KOPT-K1 (cell line): ENCODE data around the gene TTC34.
"Not testable (repeated sequence)": the region's sequence is repeated elsewhere in the genome, so short reads cannot be mapped to it uniquely, and the experiment has no call there.

ENCODE experiments used
- H3K27ac ChIP-seq: fragments of 200-600 bp; sonication (generic); 2 replicates; pipeline ENCODE4 v1.5.1; 2016; ENCODE audit warnings: antibody characterized with exemption, mild to moderate bottlenecking, low read depth, low read length; ENCODE audit not compliant: poor library complexity, severe bottlenecking
- H3K36me3 ChIP-seq: fragments of 200-600 bp; sonication (generic); 2 replicates; pipeline ENCODE4 v1.5.1; 2017; ENCODE audit warnings: antibody characterized with exemption, mild to moderate bottlenecking, low read length, moderate library complexity; ENCODE audit not compliant: insufficient read depth
- H3K9me3 ChIP-seq: fragments of 200-600 bp; sonication (generic); 2 replicates; pipeline ENCODE4 v1.5.1; 2017; ENCODE audit warnings: antibody characterized with exemption, low read length, mild to moderate bottlenecking; ENCODE audit not compliant: insufficient read depth, poor library complexity, severe bottlenecking

Gene TTC34

DNA sequence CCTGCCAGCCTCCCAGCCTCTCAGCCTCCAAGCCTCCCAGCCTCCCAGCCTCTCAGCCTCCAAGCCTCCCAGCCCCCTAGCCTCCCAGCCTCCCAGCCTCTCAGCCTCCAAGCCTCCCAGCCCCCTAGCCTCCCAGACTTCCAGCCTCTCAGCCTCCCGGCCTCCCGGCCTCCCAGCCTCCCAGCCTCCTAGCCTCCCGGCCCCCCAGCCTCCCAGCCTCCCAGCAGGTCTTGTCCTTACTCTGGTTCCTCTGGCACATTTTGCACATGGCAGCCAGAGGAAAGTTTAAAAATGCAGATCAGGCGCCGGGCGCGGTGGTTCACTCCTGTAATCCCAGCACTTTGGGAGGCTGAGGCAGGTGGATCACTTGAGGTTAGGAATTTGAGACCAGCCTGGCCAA, 2.5 kb downstream of the TTC34 start:
- H3K36me3 ChIP-seq, H3K27ac ChIP-seq: not testable (repeated sequence)
- H3K9me3 ChIP-seq: peaks cover 16% of the 10 kb centered on the region

DNA sequence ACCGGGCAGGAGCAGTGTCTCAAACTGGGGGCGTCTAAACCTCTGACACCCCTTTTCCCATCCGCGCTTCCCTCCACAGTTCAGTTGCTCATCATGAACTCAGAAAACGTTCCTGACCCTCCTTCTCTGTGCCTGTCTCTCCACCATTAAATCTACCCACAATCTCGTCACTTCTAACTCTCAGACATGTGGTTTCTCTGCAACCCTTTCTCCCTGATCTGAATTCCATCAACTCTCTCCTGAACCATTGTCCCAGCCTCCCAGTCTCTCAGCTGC, 3.8 kb downstream of the TTC34 start:
- Histone ChIP-seq H3K9me3 (peaks cover 24% of the 10 kb centered on the region), H3K36me3 (no peaks in the 10 kb centered on the region), H3K27ac (no peak overlapping the region)

DNA sequence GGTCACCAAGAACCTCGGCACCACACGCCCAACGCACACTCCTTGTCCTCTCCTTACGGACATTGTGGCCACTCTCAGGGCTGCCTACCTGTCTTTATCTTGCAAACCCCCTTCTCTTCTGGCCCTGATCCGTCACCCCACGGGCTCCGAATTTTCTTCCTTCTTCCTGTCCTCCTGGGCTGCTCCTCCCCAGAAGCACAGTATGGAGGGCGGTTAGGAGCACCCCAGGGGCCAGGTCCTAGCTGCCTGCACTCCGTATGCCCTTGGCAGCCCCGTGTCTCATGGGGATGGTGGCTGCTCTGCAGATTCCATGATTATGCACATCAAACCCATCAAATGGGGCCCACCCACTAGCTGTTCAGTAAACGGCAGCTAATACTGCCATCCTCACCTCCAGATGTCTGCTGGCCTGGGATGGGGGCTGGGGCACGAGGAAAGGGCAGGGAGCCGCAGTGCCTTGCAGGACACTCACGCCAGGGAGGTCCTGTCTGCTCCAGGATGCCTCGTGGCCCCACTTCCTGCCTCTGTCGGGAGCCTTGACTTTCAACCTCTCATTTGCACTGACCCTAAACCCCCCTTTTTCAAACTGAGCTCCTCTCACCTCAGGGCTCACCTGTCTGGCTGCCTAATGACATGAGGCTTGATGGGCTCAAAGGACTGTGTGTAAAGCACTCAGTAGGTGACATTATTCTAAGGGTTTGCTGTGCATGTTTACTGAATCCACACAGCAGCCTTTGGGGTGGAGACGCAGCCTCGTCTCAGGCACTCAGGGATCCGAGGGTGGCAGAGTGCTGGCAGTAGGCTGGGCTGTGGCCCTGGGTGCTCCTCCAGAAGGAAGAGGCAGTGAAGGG, 4.4 kb downstream of the TTC34 start:
- Histone ChIP-seq H3K36me3 (no peaks in the 10 kb centered on the region), H3K9me3 (peaks cover 30% of the 10 kb centered on the region), H3K27ac (no peak overlapping the region)

DNA sequence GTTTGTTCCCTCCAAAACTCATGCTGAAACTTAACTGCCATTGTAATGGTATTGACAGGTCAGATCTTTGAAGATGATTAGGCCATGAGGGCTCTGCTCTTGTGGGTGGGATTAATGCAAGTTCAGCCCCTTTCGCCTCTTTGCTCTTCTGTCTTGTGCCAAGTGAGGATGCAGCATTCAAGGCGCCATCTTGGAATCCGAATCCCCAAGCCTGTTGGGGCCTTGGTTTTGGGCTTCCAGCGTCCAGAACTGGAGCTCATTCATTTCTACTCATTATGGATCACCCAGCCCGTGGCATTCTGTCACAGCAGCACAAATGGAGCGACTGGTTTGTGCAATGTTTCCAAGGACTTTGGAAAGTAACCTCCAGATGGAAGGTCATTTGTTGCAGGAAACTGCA, 5.6 kb downstream of the TTC34 start:
- H3K36me3 ChIP-seq: no peaks in the 10 kb centered on the region
- no peak overlapping the region for H3K27ac ChIP-seq
- peaks cover 41% of the 10 kb centered on the region for H3K9me3 ChIP-seq

DNA sequence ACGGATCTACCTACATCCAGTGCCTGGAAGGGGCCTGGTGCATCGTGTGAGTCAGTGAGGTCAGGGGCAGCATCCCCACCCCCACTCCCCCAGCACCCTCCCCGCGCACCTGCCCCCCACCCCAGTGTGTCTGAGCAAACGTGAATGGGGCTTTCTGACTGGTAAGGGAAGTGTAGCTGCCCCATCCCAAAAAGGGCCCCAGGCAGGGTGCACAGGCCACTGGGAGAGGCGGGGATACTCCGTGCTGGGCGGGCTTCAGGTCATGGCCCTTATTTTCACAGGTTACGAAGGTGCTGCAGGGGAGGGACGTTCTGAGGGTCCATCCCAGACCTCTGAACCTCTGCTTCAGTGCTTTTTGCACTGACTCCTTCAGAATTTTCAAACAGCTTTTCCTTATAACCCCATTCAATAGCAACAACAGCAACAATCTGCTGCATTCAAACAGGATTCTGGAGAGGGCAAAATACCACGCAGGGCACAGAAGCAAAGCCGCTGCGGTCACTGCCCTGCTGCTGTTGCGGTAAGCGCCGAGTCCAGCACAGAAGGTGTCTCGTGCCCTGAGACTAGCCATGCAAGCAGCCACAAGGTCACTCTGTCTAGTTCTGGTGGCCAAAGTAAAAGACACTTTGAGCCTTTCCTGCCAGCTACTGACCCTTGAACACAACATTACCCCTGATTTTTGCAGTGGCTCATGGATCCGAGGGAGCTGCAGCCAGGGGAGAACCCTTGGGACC, 10.3 kb downstream of the TTC34 start:
- Histone ChIP-seq H3K9me3 (peaks cover 41% of the 10 kb centered on the region), H3K36me3 (no peaks in the 10 kb centered on the region), H3K27ac (no peak overlapping the region)

DNA sequence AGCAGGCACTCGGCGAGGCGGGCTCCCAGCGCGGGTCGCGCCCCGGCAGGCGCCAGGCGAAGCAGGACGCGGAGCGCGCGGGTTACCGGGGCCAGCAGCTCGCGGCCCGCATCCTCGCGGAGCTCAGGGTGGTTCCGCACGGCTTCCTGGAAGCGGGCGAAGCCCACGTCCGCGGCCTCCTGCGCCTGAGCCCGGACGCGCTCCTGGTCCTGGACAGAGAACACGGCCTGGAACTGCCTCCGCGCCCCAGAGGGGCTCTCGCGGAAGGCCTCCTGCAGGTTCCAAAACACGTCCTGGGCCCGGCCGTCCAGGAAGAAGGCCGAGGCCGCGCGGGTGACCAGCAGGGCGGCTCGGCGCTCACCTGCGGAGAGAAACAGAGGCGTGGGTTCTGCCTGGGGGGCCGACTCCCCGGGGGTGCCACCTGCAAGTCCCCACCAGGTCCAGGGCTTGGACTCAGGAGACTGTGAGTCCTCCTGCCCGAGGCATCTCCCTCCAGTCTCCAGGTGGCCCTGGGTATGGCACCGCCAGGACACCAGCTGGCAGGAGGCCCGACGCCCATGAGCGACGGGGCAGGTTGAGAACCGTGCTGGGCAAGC, 11.4 kb downstream of the TTC34 start:
- Histone ChIP-seq H3K36me3 (no peaks in the 10 kb centered on the region), H3K9me3 (peaks cover 35% of the 10 kb centered on the region), H3K27ac (no peak overlapping the region)

DNA sequence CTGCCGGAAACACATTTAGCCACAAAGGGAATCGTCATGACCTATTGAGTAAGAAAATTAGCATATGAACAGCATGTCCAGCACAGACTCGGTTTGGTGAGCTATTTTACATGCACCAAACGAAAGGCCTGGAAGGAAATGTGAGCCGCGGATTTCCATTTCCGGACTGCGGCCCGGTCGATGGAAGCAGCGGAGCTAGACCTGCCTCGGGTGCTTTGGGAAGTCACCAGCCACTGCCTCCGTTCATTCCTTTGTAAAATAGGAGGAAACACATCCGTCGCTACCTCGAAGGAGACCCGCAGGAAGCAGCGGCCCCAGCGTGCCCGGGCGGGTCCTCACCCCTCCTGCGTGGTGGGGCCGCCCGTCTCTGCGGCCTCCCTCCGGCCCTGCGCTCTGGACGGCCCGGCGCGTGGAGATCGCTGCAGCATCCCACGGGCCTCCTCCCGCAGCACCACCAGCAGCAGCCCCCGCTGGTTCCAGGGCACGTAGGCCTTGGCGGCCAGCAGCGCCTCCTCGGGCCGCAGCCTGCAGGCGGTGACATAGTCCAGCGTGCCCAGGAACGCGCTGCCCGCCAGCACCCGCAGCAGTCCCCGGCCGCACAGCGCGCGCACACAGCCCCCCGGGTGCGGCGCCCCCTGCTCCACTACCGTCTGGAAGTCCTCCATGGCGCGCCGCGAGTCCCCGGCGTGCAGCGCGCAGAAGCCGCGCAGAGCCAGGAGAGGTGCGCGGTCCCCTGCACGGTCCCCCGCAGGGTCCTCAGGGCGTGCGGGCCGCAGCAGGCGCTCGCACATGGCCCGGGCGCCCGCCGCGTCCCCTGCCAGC, 12.1 kb downstream of the TTC34 start:
- peaks cover 28% of the 10 kb centered on the region for H3K9me3 ChIP-seq
- H3K36me3 ChIP-seq: no peaks in the 10 kb centered on the region
- no peak overlapping the region for H3K27ac ChIP-seq

DNA sequence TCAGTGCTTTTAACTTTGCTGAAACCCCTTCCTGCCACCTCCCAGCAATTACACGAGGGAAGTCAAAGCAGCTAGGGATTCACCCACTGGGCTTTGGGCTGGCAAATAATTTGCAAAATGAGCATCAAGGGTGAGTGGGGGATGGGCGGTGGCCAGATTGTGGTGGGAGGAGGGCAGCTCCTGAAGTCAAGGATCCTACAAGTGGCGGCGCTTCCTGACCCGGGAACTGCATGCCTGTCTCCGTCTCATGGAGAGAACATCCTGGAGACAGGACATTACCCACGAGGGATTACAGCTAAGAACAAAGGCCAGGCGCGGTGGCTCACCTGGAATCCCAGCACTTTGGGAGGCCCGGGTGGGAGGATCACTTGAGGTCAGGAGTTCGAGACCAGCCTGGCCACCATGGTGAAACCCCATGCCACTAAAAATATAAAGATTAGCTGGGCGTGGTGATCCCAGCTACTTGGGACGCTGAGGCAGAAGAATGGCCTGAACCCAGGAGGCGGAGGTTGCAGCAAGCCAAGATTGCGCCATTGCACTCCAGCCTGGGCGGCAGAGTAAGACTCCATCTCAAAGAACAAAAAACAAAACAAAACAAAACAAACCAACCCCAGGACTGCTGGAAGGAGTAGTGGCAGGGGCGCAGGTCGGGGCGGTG, 12.9 kb downstream of the TTC34 start:
- peaks cover 22% of the 10 kb centered on the region for H3K9me3 ChIP-seq
- no peaks in the 10 kb centered on the region for H3K36me3 ChIP-seq
- no peak overlapping the region for H3K27ac ChIP-seq

DNA sequence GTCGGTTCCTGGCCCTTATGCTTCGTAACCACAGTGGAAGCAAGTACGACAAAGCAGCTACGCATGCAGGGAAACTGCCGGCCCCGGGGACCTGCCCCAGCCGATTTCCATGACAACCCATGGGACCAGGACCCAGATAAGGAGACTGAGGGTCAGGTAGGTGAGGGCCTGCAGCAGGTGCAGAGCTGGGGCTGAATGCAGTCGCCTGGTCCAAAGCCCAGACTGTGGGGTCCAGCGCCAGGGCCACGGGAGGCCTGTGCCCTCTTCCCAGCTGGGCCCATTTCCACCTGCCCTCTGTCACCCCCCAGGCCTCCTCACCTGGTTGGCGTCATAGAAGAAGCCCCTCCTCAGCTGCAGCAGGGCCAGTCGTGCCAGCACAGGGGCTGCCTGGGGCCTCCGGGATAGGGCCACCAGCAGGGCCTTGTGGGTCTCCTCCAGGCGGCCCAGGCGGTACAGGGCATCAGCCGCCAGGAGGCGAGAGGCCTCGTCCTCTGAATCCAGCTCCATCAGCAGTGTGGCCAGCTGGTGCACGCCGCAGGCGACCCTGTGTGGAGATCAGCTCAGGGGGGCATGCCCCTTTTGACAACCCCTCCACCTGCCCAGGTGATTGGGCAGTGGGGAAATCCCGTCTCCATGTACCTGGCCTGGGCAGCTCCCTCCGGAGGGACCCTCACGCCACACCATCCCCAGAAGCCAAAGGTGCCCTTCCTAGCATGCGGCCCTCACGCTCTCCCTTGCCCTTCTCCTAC, 14.2 kb downstream of the TTC34 start:
- H3K27ac ChIP-seq: no peak overlapping the region
- H3K36me3 ChIP-seq: no peaks in the 10 kb centered on the region
- peaks cover 18% of the 10 kb centered on the region for H3K9me3 ChIP-seq

DNA sequence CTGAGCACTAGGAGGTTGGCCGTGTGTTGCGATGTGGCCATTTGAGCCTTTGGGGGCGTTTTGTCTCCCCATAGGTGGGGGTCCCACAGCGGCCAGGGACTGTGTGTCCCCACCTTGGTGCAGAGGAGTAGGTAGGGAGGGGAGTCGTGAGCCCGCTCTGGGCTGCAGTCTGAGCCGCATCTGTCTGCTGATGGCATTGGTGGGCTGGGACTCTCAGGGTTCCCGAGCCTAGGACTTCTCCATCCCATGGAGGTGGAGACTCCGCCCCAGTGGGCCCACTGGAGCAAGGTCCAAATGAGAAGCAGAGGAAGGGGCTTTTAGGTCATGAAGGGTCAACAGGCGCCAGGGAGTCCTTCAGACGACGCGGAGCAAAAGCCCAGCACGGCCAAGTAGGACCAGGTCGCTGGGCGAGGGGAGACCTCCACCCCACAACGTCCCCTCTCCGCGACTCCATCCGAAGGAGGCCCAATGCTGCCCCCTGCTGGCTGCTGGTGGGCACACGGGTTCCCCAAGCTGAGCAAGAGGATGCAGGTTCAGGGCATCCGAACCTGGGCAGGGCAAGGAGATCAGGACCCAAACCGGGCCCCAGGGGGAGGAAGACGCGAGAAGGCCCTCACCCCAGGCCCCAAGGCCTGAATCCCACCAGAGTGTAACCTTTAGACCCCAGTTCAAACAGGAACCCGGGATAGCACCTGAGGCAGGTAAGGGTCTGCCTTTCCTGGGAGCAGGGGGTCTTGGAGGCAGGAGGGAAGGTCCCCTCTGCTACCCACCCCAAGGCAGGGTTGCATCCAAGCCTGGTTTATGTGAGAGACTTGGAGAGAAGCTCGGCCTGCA, 14.9 kb downstream of the TTC34 start:
- Histone ChIP-seq H3K27ac (no peak overlapping the region), H3K36me3 (no peaks in the 10 kb centered on the region), H3K9me3 (peaks cover 18% of the 10 kb centered on the region)

DNA sequence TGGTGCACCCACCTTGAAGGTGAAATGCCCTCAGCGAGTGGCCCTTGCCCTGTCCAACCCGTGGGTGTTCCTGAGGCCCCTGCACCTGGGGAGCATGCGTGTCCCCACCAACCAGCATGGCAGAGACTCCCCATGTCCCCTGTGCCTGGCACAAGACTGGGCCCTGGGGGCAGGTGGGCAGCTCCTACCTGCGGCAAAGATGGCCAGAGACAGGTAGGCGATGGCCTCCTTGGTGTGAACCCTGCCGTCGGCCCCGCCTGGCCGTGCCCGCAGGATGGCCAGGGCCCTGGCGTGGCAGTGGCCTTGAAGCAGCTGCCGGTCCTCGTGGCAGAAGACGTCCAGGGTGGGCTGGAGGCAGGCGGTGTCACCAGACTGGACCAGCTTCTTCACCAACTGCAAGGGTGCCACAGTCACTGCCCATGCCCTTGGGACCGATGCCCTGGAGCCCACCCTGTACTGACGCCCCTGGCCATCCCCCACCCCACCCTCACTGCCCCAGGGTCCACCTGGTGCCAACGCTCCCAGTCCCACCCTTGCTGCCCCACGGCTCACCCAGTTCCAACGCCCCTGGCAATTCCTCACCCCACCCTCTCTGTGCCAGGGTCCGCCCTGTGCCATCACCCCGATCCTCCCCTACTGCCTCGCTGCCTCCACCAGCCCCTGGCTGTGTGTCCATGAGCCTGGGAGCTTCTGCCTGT, 15.7 kb downstream of the TTC34 start:
- H3K9me3 ChIP-seq: peaks cover 20% of the 10 kb centered on the region
- no peaks in the 10 kb centered on the region for H3K36me3 ChIP-seq
- no peak overlapping the region for H3K27ac ChIP-seq

DNA sequence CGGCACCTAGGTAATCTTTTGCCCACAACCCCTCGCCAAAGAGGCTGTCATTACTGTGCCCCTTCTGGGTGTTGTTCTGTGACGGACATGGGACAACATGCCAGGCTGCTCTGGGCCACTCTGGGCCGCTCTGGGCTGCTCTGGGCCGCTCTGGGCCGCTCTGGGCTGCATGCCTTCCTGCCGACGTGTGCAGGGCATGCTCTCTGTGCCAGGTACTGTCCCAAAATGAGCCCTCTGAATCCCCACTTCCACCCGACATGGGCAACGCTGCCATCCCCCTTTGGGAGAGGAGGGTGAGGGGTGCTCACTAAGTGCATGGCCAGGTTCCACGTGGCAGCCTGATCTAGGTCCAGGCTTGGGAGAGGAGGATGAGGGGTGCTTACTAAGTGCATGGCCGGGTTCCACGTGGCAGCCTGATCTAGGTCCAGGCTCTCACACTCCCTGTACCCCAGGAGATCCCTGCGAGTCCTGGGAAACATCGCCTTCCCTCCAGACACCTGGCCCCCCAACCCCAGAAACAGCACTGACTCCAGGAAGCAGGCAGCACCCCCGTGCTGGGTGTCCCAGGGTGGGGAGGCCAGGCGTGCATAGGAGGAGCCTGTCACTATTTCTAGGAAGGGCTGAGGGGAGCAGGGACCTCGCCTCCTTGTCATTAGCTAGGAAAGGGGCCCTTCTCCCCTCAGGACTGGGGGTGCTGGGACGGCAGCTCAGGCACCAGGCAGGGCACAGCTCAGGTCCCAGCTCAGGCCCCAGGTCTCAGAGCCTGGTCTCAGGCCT, 16.5 kb downstream of the TTC34 start:
- Histone ChIP-seq H3K36me3 (no peaks in the 10 kb centered on the region), H3K9me3 (peaks cover 25% of the 10 kb centered on the region), H3K27ac (no peak overlapping the region)
